Tibial artery (tissue), 4 donors: ENCODE results near the gene AVL9.

Source experiments
- DNase-seq, 2 donors: peaks; one replicate each; pipeline ENCODE4 v3.0.0-alpha.2; 2019
- H3K27ac ChIP-seq, 2 donors: fragments of 200-600 bp; sonication (generic) in 1 of 2; 1 replicate in 1 of 2; 2 replicates in 1 of 2; pipeline ENCODE4 v1.5.1; 2018 to 2019; ENCODE audit warnings: mild to moderate bottlenecking in 1 of 2
- H3K27me3 ChIP-seq, 2 donors: fragments of 200-600 bp; sonication (generic) in 1 of 2; one replicate each; pipeline versions ENCODE4 v1.5.1 to v1.6.0; 2016 to 2019
- H3K36me3 ChIP-seq, 3 donors: fragments of 200-600 bp; sonication (generic) in 2 of 3; one replicate each; pipeline ENCODE4 v1.5.1; 2016 to 2019; ENCODE audit warnings: mild to moderate bottlenecking in 2 of 3
- H3K4me1 ChIP-seq, 4 donors: fragments of 200-600 bp; sonication (generic) in 2 of 4; 1 replicate in 3 of 4; 2 replicates in 1 of 4; pipeline ENCODE4 v1.5.1; 2016 to 2019
- H3K4me3 ChIP-seq, 2 donors: fragments of 200-600 bp; sonication (generic) in 1 of 2; 1 replicate in 1 of 2; 2 replicates in 1 of 2; pipeline ENCODE4 v1.5.1; 2018 to 2019; ENCODE audit warnings: mild to moderate bottlenecking in 2 of 2
- H3K9me3 ChIP-seq, 3 donors: fragments of 200-600 bp; sonication (generic) in 1 of 3; one replicate each; pipeline ENCODE4 v1.5.1; 2016 to 2019
- intact Hi-C: fragments of 100-400 bp; cut with DNase I; formaldehyde crosslinking; loops from one replicate; pipeline ENCODE4 v1.15.0; 2023; ENCODE audit warnings: low total_unique reads
- TF ChIP-seq, protein P1 (sequence below), 2 experiments: fragments of 200-600 bp in 1 of 2; fragments of 450-650 bp in 1 of 2; IDR thresholded peaks; one replicate each; pipeline ENCODE4 v1.5.1; 2017 to 2019; ENCODE audit warnings: antibody characterized with exemption in 2 of 2, mild to moderate bottlenecking in 1 of 2, moderate library complexity in 1 of 2

The AVL9 gene

DNA sequence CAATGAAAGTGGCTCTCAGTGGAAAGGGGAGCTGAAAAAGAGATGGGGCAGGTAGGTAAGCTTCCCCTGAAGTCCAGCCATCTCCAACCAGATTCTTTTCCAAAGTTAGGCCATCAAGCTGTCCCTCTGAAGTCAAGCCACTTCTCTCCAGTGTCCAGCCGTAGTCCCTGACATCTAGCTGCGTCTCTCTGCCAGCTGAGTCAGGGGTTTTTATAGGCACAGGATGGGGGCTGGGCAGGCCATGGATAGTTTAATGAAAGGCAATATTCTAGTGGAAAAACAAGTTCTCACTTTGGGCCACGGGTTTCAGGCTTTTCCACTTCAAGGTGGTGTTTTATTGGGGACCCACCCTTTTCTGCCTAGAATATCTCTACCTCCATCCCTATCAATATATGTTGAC, 36.8 kb downstream of the AVL9 start:
- no peaks in the 10 kb centered on the region for H3K9me3 ChIP-seq
- H3K27me3 ChIP-seq: no peaks in the 10 kb centered on the region
- peaks cover 0 to 22% (median 10%) of the 10 kb centered on the region in 4 donors for H3K4me1 ChIP-seq
- no peaks in the 10 kb centered on the region for H3K36me3 ChIP-seq
- no peak overlapping the region for H3K4me3 ChIP-seq
- TF ChIP-seq, protein P1, sequence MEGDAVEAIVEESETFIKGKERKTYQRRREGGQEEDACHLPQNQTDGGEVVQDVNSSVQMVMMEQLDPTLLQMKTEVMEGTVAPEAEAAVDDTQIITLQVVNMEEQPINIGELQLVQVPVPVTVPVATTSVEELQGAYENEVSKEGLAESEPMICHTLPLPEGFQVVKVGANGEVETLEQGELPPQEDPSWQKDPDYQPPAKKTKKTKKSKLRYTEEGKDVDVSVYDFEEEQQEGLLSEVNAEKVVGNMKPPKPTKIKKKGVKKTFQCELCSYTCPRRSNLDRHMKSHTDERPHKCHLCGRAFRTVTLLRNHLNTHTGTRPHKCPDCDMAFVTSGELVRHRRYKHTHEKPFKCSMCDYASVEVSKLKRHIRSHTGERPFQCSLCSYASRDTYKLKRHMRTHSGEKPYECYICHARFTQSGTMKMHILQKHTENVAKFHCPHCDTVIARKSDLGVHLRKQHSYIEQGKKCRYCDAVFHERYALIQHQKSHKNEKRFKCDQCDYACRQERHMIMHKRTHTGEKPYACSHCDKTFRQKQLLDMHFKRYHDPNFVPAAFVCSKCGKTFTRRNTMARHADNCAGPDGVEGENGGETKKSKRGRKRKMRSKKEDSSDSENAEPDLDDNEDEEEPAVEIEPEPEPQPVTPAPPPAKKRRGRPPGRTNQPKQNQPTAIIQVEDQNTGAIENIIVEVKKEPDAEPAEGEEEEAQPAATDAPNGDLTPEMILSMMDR (IDR thresholded peaks at IDR 0.05): no peak
- intact Hi-C loops: no loop called here
- H3K27ac ChIP-seq: no peak overlapping the region
- DNase-seq: no peak

DNA sequence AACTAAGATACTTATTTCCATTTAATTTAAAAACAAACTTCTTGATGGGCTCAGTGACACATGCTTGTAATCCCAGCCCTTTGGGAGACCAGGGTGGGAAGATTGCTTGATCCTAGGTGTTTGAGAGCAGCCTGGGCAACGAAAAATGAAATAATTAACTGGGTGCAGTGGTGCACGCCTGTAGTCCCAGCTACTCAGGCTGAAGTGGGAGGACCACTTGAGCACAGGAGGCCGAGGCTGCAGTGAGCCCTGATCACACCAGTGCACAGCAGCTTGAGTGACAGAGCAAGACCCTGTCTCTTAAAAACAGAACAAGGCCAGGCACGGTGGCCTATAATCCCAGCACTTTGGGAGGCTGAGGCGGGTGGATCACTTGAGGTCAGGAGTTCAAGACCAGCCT, 37.4 kb downstream of the AVL9 start:
- Histone ChIP-seq H3K4me1 (peaks cover 0 to 28% (median 14%) of the 10 kb centered on the region in 4 donors), H3K9me3 (no peaks in the 10 kb centered on the region), H3K27ac (no peak overlapping the region), H3K4me3 (no peak overlapping the region), H3K27me3 (no peaks in the 10 kb centered on the region), H3K36me3 (no peaks in the 10 kb centered on the region)
- DNase-seq: no peak
- TF ChIP-seq, protein P1 (IDR thresholded peaks at IDR 0.05): no peak
- intact Hi-C loops: no loop called here

DNA sequence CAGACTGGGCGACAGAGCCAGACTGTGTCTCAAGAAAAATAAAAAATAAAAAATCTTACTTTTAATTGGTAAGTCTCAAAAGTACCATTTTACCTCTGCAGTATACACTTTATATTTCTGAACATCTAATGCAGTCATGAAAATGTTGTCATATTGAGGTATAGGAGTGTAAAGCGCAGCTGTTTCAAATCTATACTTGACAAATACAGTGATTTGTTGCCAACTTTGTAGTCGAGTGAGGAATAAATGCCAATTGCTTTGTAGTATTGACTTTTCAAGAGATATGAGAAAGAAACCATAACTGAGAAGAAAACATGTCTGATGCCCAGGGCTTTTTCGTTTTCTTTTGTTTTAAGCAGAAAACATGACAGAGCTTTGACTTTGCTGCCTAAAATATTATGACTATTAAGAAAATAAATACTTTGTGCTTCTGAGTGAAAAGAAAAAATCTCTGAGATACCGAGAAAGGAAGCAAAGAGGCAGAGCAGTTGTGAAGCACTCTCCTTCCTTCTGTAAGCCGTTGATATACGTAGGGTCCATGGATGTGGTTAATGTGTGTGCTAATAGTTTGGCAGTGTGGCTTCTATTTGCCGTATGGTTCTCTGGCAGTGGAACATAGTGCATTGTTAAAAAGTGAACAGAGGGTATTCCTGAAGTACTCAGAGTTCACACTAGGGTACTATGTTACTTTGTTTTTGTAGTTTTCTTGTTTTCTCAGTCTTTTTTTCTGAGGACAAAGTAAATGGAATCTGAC, 38.2 kb downstream of the AVL9 start:
- intact Hi-C loops: no loop called here
- Histone ChIP-seq H3K9me3 (no peaks in the 10 kb centered on the region), H3K27ac (no peak overlapping the region), H3K4me3 (no peak overlapping the region), H3K4me1 (peaks cover 0 to 36% (median 17%) of the 10 kb centered on the region in 4 donors), H3K27me3 (no peaks in the 10 kb centered on the region), H3K36me3 (no peaks in the 10 kb centered on the region)
- TF ChIP-seq, protein P1 (IDR thresholded peaks at IDR 0.05): no peak
- no peak for DNase-seq

DNA sequence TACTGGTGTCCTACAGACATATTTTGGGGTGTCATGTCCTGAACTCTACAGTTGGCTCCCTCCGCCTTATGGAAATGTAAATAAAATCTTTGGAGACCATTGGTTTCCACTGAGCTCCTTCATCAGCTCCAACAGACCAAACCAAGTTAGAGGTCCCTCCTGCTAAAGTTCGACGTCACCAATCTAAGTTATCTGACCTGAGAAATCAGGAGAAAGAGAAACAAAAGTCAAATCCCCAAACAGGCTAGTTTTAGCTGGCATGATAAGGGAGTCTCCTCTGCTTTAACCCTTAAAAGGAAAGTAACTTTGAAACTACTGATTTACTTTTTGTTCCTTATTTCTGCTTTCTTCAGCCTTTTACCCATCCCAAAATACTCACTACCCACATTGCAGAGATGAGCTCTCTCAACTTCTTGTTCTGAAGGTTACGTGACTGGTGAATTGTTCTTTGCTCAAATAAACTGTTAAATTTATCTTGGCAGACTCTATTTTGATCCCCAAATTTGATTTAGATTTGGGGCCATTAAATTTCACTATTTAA, 39.9 kb downstream of the AVL9 start:
- intact Hi-C loops: no loop called here
- DNase-seq: no peak
- Histone ChIP-seq H3K27me3 (no peaks in the 10 kb centered on the region), H3K9me3 (no peaks in the 10 kb centered on the region), H3K36me3 (no peaks in the 10 kb centered on the region), H3K4me3 (no peak overlapping the region), H3K27ac (no peak overlapping the region), H3K4me1 (peaks cover 0 to 39% (median 19%) of the 10 kb centered on the region in 4 donors)
- TF ChIP-seq, protein P1 (IDR thresholded peaks at IDR 0.05): no peak

DNA sequence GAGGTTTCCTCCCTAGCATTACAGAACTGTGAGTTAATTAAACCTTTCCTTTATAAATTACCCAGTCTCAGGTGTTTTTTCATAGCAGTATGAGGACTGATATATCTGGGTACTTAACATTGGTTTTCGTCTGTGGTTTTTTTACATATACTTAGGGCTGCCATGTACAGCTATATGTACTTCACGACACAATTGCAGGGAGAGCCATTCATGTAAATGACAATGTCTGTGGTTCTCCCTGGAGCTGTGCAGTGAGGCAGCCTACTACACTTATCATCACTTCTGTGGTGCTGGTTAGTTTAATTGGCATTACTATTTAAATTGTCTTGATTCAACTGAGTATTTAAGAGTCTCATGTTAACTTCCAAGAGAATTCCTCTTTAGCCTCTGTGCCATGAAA, 40.7 kb downstream of the AVL9 start:
- peaks cover 0 to 39% (median 19%) of the 10 kb centered on the region in 4 donors for H3K4me1 ChIP-seq
- H3K4me3 ChIP-seq: no peak overlapping the region
- H3K27ac ChIP-seq: no peak overlapping the region
- no peaks in the 10 kb centered on the region for H3K27me3 ChIP-seq
- no peak for DNase-seq
- intact Hi-C loops: no loop called here
- no peaks in the 10 kb centered on the region for H3K36me3 ChIP-seq
- TF ChIP-seq, protein P1 (IDR thresholded peaks at IDR 0.05): no peak
- no peaks in the 10 kb centered on the region for H3K9me3 ChIP-seq
